ENCODE data around the gene FAM124A. TPM values are rescaled to one million over a fixed set of nuclear protein-coding genes. Genes with fewer than 3 reads are reported as not detected.

Gene FAM124A
- total and polyA plus RNA-seq, 8 donors = 2.4 to 9.3 (median 5.7) TPM

DNA sequence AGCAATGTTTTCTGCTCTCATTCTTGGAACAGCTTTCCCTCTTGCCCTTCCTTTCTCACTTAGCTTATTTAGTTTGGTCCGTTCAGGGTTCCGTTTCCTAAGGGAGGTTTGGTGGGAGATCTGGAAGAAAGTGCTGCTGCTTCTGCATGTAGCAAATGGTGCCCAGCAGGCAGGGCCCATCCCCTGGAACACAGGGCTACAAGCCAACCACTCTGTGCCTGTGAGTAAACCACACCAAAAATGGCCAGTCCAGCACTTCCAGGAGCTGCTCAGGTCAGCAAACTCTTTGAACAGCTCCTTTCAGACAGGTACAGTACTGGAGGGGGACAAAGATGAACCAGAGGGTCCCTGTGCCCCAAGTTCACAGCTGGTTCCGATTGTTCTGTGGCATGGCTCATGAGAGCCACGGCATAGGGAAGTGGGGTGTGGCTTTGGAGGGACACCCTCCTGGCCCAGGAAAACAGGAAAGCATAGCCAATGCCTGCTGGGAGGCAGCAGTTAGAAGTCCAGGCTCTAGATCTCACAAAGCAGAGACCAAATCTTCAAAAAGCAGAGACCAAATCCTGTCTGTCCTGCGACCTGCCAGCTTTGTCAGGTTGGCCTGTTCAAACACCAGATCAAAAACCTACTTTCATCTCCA, 39.5 kb downstream of the FAM124A start:
- Histone ChIP-seq H3K27ac (no peak overlapping the region), H3K27me3 (no peaks in the 10 kb centered on the region), H3K36me3 (no peaks in the 10 kb centered on the region), H3K9me3 (no peaks in the 10 kb centered on the region), H3K4me3 (no peak overlapping the region), H3K4me1 (no peaks in the 10 kb centered on the region)
- TF ChIP-seq, protein P1, sequence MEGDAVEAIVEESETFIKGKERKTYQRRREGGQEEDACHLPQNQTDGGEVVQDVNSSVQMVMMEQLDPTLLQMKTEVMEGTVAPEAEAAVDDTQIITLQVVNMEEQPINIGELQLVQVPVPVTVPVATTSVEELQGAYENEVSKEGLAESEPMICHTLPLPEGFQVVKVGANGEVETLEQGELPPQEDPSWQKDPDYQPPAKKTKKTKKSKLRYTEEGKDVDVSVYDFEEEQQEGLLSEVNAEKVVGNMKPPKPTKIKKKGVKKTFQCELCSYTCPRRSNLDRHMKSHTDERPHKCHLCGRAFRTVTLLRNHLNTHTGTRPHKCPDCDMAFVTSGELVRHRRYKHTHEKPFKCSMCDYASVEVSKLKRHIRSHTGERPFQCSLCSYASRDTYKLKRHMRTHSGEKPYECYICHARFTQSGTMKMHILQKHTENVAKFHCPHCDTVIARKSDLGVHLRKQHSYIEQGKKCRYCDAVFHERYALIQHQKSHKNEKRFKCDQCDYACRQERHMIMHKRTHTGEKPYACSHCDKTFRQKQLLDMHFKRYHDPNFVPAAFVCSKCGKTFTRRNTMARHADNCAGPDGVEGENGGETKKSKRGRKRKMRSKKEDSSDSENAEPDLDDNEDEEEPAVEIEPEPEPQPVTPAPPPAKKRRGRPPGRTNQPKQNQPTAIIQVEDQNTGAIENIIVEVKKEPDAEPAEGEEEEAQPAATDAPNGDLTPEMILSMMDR (IDR thresholded peaks at IDR 0.05) = no peak
- intact Hi-C loops (cut with DNase I) = no loop called here
- DNase-seq (no peak), ATAC-seq (no peak)

DNA sequence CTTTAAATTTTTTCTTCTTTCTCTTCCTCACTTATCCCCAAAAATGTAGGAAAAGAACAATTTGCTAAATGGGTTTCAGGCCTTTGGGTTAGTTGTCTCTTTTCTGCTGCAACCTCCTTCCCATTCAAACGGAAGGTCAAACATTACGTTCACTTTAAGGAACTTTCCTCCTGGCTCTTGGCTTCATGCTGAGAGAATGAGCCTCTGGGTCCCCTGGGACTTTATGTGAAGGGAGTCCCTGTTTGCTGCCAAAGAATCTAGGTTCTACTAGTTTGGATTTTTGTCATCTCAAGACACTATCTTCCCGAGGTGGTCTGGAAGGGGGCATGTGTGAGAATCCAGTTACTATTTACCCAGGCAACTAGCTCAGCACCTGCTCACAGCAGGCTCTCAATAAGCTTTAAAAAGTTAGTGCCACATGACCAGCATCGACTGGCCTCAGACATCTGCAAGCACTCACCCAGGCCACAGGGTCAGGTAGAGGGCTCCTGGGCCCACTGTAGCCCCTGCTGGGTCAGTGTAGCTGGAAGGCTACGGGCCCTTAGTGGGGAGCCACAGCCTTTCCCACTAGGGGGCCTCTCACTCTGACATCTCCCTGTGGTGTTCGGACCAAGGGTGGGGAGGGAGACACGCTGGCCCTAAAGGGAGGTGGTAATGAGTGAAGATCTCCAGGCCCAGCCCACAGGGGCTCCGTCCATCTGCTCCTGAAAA, 40.5 kb downstream of the FAM124A start:
- intact Hi-C loops (cut with DNase I) = no loop called here
- no peaks in the 10 kb centered on the region for H3K36me3 ChIP-seq
- H3K4me3 ChIP-seq = no peak overlapping the region
- TF ChIP-seq, protein P1 (IDR thresholded peaks at IDR 0.05) = no peak
- DNase-seq (peak in 1 of 4 donors; percentile 45), ATAC-seq (no peak)
- H3K27me3 ChIP-seq = no peaks in the 10 kb centered on the region
- H3K4me1 ChIP-seq = no peaks in the 10 kb centered on the region
- H3K9me3 ChIP-seq = no peaks in the 10 kb centered on the region
- no peak overlapping the region for H3K27ac ChIP-seq

DNA sequence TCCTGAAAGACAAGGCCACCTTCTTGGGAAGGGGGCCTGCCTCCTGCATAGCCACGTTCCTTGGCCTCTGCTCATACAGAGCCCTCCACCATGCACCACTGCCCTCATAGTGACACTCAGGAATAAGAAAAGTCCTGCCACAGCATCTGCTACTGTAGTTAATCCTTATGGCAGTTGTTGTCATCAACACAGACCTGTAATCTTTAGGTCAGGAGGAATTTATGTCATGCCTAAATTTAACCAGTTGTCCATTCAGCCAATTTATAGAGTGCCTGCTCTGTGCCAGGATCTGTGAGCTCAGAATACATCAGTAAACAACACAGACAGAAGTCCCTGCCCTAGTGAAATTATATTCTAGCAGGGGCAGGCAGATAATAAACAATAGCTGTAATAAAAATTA, 44.4 kb downstream of the FAM124A start:
- no peaks in the 10 kb centered on the region for H3K36me3 ChIP-seq
- intact Hi-C loops (cut with DNase I) = no loop called here
- TF ChIP-seq, protein P1 (IDR thresholded peaks at IDR 0.05) = no peak
- no peak overlapping the region for H3K4me3 ChIP-seq
- no peaks in the 10 kb centered on the region for H3K27me3 ChIP-seq
- H3K4me1 ChIP-seq = no peaks in the 10 kb centered on the region
- H3K9me3 ChIP-seq = no peaks in the 10 kb centered on the region
- H3K27ac ChIP-seq = no peak overlapping the region
- DNase-seq = no peak
- no peak for ATAC-seq

DNA sequence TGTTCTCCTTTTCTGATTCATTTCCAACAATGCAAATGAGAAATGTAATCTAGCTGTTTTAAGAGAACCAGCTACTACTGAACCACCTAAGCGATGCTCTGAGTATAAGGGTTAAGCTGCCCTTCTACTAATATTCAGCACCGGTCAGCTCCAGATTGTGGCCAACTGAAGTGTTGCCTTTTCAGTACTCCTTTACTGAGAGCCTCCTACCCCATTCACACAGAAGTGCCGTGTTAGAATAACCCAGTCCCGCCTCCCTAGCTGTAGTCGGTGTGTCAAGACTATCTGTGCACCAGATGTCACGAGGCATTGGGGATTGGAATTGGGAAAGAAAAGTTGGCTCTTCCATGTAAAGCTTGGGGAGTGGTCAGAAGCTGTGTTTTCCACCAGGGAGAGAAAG, 45.4 kb downstream of the FAM124A start:
- intact Hi-C loops (cut with DNase I) = no loop called here
- Histone ChIP-seq H3K27me3 (no peaks in the 10 kb centered on the region), H3K27ac (no peak overlapping the region), H3K4me3 (no peak overlapping the region), H3K9me3 (no peaks in the 10 kb centered on the region), H3K4me1 (no peaks in the 10 kb centered on the region), H3K36me3 (no peaks in the 10 kb centered on the region)
- TF ChIP-seq, protein P1 (IDR thresholded peaks at IDR 0.05) = no peak
- ATAC-seq (no peak), DNase-seq (no peak)

DNA sequence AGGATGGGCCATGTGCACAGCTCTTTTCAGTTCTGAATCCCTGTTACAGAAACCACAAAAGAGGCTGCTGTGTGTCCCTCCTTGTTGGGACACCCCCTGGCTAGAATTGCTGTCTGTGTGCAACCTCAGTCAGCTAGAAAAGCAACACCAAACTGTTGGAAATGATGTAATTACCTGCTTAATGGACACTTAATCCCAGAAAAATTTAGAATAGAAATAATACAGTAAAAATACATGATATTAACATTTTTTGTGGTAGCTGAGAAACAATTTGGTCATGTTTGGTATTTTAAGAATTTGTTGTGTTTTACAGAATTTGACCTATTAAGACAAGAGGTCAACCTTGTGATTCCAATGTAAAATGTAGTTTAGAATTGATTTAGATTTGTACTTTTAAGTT, 46.8 kb downstream of the FAM124A start:
- TF ChIP-seq, protein P1 (IDR thresholded peaks at IDR 0.05) = no peak
- H3K27ac ChIP-seq = no peak overlapping the region
- no peaks in the 10 kb centered on the region for H3K36me3 ChIP-seq
- H3K9me3 ChIP-seq = no peaks in the 10 kb centered on the region
- no peaks in the 10 kb centered on the region for H3K4me1 ChIP-seq
- no peak overlapping the region for H3K4me3 ChIP-seq
- DNase-seq = no peak
- no peak for ATAC-seq
- intact Hi-C loops (cut with DNase I) = no loop called here
- no peaks in the 10 kb centered on the region for H3K27me3 ChIP-seq
